GM12865 (cell line): ENCODE data around the gene CORO2A.

ENCODE experiments used
- DNase-seq: peaks from one replicate; pipeline ENCODE4 v3.0.0; 2010; ENCODE audit warnings: low read depth
- H3K4me3 ChIP-seq: 2 replicates; pipeline ENCODE4 v1.5.1; 2011; ENCODE audit warnings: mild to moderate bottlenecking, low read depth, low read length, control low read depth
- CTCF ChIP-seq: IDR thresholded peaks from 2 replicates; pipeline ENCODE4 v1.5.1; 2011; ENCODE audit warnings: low read length, control low read depth, low read depth, inconsistent platforms; ENCODE audit not compliant: insufficient read depth; ENCODE audit errors: missing control alignments

The CORO2A gene

GRCh38 chr9:98228392-98229089 lies 36.1 kb upstream of the CORO2A start:
- DNase-seq = no peak
- TF ChIP-seq CTCF = no peak
- H3K4me3 ChIP-seq = no peak overlapping the region

GRCh38 chr9:98227883-98228282 lies 35.4 kb upstream of the CORO2A start:
- H3K4me3 ChIP-seq = no peak overlapping the region
- TF ChIP-seq CTCF = no peak
- DNase-seq = no peak

- DNase-seq = no peak
- H3K4me3 ChIP-seq = no peak overlapping the region
- TF ChIP-seq CTCF = no peak
Measured at GRCh38 chr9:98226957-98227356, 34.5 kb upstream of the CORO2A start.

DNA sequence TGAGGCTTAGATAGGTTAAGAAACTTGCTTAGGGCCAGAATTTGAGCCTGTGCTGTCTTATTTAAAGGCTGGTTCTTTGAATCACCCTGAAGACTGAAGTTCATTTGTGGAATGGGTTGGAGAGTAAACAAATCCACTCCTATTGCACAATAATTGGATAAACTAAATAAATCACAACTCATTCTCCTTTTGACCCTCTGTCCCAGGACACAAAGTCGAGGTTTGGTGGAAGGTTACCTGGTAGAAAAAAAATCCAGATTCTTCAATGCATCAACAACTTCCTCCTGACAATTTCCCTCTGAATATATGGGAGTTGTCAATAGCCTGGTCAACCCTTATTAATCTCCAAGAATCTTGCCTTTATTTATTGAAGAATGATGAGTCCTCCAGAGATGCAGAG lies 34.1 kb upstream of the CORO2A start:
- no peak for TF ChIP-seq CTCF
- no peak overlapping the region for H3K4me3 ChIP-seq
- no peak for DNase-seq

DNA sequence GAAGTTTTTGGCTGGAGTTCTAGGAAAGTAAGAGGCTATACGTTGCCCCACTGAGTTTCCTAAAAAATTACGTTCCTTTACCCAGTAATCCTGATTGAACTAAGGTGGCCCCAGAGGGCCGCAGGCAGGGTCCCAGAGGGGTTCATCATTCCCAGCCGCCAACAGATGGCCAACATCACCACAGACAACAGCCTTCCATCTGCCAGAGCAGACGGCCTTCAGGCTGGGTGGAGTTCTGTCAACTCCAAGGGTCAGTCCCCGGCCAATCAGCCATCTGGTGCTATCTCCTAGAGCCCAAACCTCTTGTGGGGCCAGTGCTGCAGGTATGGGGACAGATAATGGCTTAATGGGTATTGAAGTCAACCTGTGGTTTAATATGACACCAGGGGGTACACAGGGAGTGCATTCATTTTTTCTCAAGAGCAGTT lies 32.6 kb upstream of the CORO2A start:
- DNase-seq = no peak
- no peak for TF ChIP-seq CTCF
- no peak overlapping the region for H3K4me3 ChIP-seq

DNA sequence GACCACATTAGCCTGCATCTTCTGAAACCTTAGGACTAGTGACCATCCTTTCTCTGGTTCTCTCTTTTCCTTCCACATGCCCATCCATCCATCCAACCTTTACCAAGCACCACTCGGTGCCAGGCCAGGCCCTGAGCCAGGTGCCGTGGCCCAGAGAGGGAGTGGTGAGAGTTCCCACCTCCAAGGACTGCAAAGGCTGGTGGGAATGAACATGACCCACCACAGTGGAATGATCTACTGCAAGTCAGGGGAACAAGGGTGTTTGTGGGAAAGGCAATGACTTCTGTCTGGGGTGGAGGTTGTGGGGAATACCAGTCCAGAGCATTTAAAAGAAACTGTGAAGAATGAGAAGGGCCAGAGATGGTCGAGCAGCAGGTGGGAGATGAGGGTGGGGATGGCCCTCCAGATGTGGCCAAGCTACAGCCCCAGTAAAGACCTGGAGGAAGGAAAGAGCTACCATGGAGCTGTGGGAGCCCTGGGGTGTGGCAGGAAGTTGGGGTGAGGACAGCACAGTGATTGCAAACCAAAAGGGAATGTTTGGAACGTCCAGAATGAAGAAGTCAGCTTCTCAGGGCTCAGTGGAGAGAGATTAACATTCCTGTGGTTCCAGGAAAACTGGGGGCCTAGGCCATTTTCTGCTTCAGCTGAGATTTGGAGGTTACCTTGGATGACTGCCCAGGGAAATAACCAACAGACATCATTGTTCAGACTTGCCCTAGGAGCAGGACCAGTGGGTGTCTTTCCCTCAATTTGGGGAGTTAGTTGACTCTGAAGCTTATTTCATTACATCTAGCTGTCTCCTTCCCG lies 30.7 kb upstream of the CORO2A start:
- H3K4me3 ChIP-seq = no peak overlapping the region

More for the DNA sequence above, 30.7 kb upstream of the CORO2A start:
- no peak for DNase-seq
- no peak for TF ChIP-seq CTCF
